GM18858 (cell line): ENCODE data around the gene MILR1.
"Not testable (repeated sequence)": the region's sequence is repeated elsewhere in the genome, so short reads cannot be mapped to it uniquely, and the experiment has no call there.

Experiments
- ATAC-seq: cut with Tn5 transposase; IDR thresholded peaks from one replicate; pipeline ENCODE4 v1.9.1; 2021; ENCODE audit not compliant: unreplicated experiment

MILR1 gene

DNA sequence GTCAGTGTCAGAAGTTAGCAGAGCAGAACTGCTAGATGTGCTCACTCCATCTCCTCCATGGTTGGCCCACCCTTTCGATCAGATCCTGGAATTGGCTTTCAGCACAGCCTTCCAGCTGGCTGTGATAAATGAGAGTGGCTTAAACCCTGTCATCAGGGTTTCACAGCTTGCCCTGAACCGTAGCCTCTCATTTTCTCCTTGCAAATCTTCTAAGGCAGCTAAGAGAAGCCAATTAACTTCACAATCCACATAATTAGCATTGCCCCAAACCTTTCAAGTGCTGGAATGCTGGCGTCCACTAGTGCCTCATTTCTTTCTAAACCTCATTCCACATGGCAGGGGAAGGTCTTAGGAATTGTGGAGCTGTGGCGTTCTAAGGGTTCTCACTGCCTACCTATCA is 21.7 kb downstream of the MILR1 start:
- no peak for ATAC-seq

DNA sequence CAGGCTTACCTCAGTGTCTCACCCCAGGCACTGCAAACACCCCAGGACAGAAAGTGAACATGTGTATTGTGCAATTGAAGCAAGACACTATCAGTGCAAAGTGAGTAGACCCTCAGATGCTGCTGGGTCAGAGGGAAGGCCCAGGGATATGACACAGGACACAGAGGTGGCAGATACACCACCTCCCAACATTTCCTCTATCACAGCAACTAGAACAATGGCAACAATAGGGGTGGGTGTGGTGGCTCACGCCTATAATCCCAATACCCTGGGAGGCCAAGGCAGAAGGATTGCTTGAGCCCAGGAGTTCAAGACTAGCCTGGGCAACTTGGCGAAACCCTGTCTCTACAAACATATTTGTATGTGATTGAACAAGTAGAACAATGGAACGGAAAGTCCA is 22.5 kb downstream of the MILR1 start:
- no peak for ATAC-seq

GRCh38 chr17:64472564-64472963 is 23.6 kb downstream of the MILR1 start:
- ATAC-seq = no peak

DNA sequence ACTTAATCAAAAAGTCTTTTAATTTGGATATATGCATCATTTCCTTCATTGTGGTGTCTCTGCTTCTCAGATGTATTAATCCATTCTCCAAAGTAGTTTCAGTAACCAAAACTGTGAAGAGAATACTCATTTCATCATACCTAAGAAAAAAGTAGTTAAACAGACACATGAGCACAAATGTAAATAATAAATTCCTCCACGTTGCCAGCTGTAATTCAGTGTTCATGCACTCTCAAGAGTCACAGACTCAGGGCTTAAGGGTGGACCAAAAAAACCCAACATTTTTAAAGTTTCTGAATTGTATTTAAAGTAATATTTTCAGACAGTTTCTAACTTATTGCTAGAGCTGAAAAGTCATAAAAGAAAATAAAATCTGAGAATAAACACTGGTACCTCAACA is 28.9 kb downstream of the MILR1 start:
- ATAC-seq = no peak

GRCh38 chr17:64480951-64481350 is 32.0 kb downstream of the MILR1 start:
- no peak for ATAC-seq

DNA sequence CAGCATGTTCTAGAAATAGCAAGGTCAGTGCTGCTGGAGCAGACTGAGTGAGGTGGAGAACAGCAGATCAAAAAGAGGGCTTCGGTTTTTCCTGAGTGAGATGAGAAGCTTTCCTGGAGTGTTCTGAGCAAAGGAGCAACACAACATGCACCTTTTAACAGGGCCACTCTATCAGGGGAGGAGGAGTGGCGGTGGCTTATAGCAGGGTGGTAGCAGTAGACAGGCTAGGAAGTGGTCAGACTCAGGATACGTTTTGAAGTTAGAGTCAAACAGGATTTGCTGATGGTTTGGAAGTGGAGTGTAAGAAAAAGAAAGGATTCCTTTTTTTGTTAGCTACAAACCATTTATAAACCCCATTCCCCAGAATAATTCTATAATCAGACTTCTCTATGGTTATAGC is 35.5 kb downstream of the MILR1 start:
- ATAC-seq = no peak

DNA sequence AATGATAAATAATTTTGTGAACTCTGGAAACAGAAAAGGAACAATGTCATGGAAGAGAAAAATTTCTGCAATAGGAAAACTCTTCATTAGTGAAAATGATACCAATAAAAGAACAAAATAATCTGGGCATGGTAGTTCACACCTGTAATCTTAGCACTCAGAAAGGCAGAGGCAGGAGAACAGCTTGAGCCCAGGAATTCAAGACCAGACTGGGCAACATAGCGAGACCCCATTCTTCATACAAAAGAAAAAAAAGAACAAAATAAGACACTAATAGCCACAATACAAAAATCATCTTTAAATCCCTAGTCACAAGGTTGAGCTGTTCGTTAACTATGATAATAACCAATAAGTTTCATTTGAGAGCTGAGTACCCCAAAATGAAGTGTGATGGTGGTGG is 39.4 kb downstream of the MILR1 start:
- ATAC-seq = no peak

DNA sequence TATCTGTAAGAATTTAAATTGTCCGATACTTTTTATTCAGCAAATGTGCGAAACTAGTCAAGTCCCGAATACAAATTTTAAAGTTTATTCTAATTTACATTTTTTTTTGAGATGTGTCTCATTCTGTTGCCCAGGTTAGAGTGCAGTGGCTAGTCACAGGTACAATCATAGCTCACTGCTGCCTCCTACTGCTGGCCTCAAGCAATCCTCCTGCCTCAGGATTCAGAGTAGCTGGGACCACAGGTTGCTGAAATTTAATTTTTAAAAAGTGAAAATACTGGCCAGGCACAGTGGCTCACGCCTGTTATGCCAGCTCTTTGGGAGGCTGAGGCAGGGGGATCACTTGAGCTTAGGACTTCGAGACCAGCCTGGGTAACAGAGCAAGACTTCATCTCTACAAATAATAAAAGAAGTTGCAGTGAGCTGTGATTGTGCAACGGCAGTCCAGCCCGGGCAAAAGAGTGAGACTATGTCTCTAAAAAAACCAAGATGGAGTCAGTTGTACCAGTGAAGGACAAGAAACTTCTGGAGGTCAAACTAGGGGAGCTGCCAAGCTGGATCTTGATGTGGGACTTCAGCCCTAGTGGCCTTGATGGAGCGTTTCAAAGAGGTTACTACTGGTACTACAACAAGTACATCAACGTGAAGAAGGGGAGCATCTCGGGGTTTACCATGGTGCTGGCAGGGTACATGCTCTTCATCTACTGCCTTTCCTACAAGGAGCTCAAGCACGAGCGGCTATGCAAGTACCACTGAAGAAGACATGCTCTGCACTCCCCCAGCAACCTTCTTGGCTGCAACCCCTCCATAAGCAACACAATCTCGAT is 42.3 kb downstream of the MILR1 start:
- ATAC-seq = no peak

- ATAC-seq = no peak
Observed at GRCh38 chr17:64491994-64492393, 43.1 kb downstream of the MILR1 start.

GRCh38 chr17:64492481-64493109 is 43.7 kb downstream of the MILR1 start:
- ATAC-seq = no peak

- ATAC-seq = no peak
Observed at GRCh38 chr17:64494121-64494520, 45.2 kb downstream of the MILR1 start.

- ATAC-seq = not testable (repeated sequence)
Observed at GRCh38 chr17:64495300-64495699, 46.4 kb downstream of the MILR1 start.

GRCh38 chr17:64496348-64496785 is 47.5 kb downstream of the MILR1 start:
- no peak for ATAC-seq

- ATAC-seq = peak; percentile 75
Observed at GRCh38 chr17:64496786-64497564, 48.1 kb downstream of the MILR1 start, which contains the start of gene POLG2. POLG2 (minus strand) TSS chr17:64497054; CDS start chr17:64496968, 86 bp downstream.

GRCh38 chr17:64497565-64498035 is 48.7 kb downstream of the MILR1 start:
- no peak for ATAC-seq

DNA sequence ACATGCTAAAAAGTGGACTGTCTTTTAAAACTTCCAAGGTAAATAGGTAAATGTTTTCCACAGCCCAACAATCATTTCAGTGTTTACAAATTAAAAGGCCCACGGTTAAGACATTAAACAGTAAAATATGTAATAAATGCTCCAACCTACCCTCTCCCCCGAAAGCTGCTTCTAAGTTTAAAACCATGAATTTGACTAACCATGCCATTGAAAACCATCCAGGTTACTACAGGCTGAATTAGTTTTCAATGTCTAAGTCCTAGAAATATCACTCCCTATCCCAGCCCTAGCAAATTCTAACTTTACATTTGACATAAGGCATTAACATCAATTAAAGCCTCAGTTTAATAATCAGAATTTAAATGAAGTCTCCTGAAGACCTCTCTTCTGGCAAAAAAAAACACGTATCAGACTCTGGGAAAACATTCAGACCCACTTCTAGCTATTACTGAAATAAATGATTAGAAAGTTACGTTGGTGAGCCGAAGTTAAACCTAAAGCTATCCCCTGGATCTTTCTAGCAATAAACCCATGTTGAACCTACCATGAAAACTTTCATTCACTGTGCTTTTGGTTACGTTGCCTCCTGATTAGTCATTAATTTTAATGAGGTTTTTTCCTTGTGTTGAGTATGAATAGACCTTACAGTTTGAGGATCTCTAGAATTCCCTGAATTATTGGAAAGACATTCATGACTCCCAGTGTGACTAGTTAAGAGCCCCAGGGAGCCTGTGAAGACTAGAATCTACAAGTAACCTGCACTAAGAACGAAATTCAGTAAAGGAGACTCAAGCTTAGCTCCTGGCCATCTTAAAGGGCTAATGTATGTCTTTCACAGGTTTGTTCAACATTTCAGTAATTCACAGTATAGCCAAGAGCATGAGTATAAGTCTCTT is 49.6 kb downstream of the MILR1 start:
- no peak for ATAC-seq

GRCh38 chr17:64499805-64500486 is 51.0 kb downstream of the MILR1 start:
- ATAC-seq = no peak

- no peak for ATAC-seq
Observed at GRCh38 chr17:64500487-64500859, 51.6 kb downstream of the MILR1 start.

DNA sequence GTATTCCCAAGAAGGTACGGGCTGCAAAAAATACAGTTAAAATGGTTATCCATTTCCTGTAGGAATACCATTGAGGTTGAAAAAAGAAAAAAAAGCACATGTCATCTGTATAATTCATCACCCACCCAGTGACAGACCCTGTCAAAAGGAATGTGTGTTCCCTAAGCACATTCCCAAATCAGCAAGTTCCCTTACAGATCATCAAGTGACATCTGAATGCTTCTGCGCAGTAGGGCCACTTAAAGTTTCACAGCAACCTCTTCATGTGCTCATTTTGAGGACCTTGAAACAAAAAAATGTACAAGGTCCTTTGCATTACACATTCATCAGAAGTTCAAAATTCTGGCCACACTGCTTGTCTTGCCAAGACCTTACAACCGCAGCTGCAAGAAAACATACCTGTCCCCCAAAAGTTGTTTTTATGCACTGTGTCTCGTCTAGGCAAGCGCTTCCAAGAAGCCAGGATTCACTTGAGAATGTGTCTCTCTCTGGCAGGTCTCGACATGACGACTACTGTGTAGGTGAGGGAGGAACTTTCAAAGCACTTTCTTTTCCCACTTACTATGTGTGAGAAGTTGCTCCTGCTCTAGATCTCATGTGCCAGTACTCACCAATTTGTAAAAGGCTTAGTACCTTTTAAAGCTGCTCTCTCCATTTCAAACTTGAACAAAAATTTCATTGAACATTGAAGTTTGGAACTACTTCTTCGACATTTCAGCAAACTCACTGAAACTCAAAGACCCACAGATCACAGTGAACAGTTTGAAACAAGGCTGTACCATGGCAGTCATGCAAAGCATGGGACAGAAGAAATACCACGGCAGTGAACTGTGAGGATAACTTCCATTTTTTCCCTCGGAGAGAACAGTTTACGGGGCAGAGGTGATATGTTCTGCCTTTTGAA is 52.2 kb downstream of the MILR1 start:
- no peak for ATAC-seq
